T-helper 22 cell (primary cell): ENCODE data around the gene TRIM56.
"Not testable (repeated sequence)": the region's sequence is repeated elsewhere in the genome, so short reads cannot be mapped to it uniquely, and the experiment has no call there.

Source experiments
- DNase-seq: peaks from one replicate; pipeline ENCODE4 v3.0.0-alpha.2; 2020; ENCODE audit warnings: low read depth

Gene TRIM56

DNA sequence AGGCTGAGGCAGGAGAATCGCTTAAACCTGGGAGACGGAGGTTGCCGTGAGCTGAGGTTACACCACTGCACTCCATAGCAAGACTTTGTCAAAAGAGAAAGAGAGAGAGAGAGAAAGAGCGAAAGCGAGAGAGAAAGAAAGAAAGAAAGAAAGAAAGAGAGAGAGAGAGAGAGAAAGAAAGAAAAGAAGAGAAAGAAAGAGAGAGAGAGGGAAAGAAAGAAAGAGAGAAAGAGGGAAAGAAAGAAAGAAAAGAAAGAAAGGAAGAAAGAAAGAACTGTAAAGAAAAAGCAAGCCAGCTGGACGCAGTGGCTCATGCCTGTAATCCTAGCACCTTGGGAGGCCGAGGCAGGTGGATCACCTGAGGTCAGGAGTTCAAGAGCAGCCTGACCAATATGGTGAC, 27.9 kb downstream of the TRIM56 start:
- not testable (repeated sequence) for DNase-seq

DNA sequence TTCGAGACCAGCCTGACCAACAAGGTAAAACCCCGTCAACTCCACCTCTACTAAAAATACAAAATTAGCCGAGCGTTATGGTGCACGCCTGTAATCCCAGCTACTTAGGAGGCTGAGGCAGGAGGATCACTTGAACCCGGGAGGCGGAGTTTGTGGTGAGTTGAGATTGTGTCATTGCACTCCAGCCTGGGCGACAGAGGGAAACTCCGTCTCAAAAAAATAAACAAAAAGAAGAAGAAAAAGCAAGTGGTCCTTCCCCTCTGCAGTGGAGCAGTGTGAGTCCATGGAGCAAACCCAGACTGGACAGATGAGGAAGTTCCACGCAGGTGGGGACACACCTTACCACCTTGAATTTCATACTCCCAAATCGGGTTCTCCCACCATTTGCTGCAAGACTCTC, 28.6 kb downstream of the TRIM56 start:
- DNase-seq: no peak

DNA sequence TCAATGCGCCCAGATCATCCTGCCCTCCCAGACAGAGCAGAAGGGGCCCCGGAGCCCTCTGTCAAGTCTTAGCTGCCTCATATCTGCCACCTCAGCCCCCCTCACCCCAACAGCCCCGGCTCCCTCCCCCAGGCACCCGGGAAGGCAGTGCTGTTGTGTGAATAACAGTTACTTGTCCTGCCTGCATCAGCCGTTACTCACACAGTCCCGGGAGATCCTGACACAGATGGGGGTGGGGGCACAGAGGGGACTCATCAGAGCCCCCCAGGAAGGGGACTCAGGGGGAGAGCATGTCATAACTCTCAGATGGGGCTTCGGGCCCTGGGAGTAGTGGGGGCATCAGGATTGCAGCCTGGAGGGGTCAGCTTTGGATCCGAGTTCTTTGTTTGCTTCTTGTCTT, 29.2 kb downstream of the TRIM56 start:
- DNase-seq: no peak

DNA sequence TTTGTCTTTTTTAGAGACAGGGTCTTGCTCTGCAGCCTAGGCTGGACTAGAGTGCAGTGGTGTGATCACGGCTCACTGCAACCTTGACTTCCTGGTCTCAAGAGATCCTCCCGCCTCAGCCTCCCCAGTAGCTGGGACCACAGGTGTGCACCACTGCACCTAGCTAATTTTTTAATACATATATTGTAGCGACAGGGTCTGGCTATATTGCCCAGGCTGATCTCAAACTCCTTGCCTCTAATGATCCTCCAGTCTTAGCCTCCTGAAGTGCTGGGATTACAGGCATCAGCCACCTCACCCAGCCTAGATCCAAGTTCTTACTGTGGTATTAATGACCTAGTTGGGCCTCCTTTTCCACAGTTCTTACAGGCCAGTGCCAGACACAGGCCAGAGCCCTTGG, 29.9 kb downstream of the TRIM56 start:
- DNase-seq: no peak

DNA sequence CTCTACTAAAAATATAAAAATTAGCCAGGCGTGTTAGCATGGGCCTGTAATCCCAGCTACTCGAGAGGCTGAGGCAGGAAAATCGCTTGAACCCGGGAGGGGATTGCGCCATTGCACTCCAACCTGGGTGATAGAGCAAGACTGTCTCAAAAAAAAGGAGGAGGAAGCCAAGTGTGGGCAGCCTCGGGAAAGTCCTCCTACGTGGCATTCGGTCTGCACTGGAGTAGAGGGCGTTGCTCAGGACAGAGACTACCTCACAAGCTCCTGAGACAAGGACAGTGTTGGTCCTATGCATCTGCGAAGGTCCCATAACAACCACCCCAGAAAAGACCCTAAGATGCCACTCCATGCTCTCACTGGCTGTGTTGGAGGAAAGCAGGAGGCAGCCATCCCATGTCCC, 31.6 kb downstream of the TRIM56 start:
- no peak for DNase-seq

DNA sequence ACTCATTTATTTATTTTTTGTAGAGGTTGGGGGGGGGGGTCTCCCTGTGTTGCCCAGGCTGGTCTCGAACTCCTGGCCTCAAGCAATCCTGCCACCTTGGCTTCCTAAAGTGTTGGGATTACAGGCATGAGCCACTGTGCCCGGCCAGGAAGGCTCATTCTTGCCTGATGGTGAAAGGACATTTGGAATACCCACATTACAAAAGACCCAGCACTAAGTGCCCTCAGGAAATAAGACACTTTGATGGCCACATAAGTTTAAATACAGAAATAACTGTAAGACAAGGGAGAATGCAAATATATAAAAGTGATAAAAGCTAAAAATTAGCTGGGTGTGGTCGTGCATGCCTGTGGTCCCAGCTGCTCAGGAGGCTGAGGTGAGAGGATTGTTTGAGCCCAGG, 33.6 kb downstream of the TRIM56 start:
- no peak for DNase-seq

DNA sequence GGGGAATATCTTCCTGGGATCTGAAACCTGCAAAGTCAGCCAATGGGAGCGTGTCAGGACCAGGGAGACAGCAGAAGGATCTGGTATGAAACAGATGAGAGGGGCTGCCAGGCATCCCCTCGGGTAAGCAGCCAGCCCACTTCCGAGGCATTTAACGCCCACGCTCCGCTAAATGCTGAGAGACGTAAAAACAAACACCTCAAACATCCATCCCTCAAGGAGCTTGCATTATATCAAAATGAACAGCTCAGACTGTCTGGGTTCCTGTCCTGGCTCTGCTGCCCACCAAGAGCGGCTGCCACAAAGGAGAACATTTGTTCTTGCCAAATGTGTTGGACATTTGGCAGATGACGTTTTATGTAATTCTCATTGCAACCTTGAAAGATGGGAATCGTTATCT, 34.6 kb downstream of the TRIM56 start:
- DNase-seq: no peak

DNA sequence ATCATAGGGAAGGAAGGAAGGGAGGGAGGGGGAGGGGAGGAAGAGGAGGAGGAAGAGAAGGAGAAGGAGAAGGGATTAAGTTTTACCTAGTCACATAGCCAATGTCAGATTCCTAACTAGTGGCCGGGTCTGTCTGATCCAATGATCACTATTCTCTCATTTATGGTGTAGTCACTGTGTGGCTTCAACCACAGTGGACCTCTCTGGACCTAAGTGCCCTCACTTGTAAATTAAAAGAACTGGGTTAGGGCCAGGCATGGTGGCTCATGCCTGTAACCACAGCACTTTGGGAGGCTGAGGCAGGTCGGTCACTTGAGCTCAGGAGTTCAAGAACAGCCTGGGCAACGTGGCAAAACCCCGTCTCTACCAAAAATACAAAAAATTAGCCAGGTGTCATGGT, 35.0 kb downstream of the TRIM56 start:
- no peak for DNase-seq

DNA sequence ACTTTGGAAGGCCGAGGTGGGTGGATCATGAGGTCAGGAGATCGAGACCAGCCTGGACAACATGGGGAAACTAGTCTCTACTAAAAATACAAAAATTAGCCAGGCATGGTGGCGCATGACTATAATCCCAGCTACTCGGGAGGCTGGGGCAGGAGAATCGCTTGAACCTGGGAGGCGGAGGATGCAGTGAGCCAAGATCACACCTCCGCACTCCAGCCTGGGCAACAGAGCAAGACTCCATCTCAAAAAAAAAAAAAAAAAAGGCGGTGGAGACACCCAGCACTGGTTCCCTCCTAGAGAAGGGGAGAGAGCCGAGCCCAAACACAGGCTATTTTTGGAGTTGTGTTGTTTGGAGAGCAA, 36.3 kb downstream of the TRIM56 start:
- DNase-seq: not testable (repeated sequence)

DNA sequence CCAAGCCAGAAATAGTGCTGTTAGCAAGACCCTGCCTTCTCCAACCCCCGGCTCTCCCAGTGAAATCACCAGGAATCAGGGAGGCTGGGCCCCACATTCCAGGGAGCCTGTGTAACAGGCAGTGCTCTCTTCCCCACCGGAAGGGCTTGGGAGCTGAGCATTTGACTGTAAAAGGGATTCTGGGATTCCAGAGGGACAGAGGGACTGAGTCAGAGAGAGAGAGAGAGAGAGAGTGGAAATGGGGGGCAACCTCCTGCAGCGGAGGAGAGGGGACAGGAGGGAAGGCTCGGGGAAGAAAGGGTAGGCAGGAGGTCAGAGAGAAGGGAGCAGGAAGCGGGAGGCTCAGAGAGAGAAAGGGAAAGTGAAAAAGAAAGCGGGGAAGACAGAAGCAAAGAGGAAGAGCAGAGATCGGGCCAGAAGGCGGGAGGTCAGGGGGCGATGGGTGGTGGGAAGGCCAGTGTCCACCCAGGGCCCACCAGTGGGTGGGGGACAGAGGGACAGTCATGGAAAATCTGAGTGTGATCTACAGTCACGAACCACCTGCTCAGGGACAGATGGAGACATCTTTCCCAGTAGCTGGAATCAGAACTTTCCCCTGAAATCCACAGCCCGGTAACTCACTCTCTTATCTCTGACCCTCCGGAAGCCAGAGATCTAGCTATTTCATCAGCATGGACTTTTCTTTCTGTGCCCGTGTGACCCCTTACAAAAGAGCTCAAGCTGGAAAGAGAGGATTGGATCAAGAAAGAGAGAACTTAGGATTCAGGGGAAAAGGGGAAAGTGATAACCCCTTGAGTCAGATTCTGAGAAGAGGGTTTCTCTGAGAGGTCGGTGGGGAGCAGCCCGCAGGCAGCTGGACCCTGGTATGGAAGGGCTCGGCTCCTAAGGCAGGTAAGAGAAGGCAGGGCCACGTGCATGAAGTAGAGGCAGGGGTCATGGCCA, 37.0 kb downstream of the TRIM56 start:
- DNase-seq: no peak

DNA sequence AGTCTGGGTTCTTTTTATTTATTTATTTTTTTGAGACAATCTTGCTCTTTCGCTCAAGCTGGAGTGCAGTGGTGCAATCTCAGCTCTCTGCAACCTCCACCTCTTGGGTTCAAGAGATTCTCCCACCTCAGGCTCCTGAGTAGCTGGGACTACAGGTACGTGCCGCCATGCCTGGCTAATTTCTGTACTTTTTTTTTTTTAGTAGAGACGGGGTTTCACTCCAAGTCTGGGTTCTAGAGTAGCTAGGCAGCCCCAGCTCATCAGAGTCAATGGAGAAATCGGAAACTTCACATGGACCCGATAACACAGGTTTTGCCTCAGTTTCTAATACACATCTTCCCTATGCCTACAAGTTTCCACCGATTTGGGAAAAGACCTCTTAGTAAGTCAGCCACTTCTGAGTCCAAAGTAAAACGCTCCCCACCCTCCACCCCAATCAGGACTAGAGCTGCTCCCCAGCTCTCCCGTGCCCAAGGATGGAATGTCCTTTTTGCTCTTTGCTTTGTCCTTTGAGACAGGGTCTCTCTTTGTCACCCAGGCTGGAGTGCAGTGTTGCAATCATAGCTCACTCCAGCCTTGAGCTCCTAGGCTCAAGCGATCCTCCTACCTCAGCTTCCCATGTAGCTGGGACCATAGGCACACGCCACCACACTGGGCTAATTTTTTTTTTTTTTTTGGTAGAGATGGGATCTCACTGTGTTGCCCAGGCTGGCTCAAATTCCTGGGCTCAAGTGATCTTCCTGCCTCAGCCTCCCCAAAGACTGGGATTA, 37.8 kb downstream of the TRIM56 start:
- DNase-seq: no peak

DNA sequence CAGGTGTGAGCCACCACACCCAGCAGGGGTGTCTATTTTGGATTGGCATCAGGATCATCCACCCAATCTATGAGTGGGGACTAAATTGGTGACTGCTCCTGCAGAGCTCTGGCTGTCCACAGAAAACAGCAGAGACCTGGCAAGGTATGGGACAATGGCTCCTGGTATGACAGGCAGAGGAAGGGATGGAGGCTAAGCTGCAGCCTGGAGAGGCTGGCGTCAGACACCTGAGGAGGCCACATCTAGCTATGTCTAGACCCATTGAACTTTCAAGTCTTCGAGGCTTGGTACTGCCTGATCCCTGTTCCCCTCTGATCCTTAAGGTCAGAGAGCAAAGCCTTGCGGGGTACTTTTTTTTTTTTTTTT, 38.4 kb downstream of the TRIM56 start:
- no peak for DNase-seq

DNA sequence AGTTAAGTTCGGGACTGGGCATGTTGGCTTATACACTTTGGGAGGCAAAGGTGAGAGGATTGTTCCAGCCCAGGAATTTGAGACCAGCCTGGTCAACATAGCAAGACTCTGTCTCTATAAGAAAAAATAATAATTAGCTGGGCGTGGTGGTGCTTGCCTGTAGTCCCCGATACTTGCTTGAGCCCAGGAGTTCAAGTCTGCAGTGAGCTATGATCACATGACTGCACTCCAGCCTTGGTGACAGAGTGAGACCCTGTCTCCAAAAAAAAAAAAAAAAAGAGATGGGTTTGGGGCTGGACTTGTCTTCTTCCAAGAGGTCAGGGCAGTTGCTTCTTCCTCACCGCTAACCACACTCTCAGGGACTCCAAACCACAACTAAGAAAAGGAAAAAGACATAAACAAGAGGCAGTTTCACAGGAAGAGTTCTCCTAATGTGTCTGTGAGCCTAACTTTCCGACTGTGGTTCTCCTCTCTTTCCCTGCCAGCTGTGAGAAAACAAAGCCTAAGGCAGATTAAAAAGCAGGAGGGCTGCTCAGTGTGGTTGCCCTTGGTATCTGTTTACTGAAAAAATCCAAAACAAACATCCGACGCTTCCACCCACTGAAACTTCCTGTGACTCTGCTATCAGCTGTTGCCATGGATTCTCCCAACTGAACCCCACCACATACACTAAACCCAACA, 39.2 kb downstream of the TRIM56 start:
- no peak for DNase-seq

DNA sequence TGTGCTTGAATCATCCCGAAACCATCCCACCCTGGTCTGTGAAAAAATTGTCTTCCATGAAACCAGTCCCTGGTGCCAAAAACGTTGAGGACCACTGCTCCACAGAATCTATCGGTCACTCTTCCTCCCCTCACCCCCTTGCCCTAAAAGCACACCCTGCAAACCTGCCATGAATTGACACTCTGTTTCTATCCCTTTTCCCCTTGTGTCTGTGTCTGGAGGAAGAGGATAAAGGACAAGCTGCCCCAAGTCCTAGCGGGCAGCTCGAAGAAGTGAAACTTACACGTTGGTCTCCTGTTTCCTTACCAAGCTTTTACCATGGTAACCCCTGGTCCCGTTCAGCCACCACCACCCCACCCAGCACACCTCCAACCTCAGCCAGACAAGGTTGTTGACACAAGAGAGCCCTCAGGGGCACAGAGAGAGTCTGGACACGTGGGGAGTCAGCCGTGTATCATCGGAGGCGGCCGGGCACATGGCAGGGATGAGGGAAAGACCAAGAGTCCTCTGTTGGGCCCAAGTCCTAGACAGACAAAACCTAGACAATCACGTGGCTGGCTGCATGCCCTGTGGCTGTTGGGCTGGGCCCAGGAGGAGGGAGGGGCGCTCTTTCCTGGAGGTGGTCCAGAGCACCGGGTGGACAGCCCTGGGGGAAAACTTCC, 40.8 kb downstream of the TRIM56 start:
- DNase-seq: no peak

DNA sequence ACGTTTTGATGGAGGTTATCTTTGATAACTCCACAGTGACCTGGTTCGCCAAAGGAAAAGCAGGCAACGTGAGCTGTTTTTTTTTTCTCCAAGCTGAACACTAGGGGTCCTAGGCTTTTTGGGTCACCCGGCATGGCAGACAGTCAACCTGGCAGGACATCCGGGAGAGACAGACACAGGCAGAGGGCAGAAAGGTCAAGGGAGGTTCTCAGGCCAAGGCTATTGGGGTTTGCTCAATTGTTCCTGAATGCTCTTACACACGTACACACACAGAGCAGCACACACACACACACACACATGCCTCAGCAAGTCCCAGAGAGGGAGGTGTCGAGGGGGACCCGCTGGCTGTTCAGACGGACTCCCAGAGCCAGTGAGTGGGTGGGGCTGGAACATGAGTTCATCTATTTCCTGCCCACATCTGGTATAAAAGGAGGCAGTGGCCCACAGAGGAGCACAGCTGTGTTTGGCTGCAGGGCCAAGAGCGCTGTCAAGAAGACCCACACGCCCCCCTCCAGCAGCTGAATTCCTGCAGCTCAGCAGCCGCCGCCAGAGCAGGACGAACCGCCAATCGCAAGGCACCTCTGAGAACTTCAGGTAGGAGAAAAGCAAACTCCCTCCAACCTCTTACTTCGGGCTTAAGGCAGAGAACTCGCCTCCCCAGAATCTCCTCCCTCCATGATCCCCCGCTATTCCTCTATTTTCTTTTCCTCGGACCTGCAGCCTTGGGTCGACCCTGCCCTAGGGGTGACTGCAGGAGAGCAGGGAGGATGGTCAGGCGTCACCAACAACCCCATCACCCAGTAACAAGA, 41.6 kb downstream of the TRIM56 start, which contains the start of gene SERPINE1:
Gene SERPINE1, plus strand, starts transcription at position 454 of the 809 bp plus-strand sequence. CDS start 1,290 bp downstream, outside the sequence.
- DNase-seq: no peak

DNA sequence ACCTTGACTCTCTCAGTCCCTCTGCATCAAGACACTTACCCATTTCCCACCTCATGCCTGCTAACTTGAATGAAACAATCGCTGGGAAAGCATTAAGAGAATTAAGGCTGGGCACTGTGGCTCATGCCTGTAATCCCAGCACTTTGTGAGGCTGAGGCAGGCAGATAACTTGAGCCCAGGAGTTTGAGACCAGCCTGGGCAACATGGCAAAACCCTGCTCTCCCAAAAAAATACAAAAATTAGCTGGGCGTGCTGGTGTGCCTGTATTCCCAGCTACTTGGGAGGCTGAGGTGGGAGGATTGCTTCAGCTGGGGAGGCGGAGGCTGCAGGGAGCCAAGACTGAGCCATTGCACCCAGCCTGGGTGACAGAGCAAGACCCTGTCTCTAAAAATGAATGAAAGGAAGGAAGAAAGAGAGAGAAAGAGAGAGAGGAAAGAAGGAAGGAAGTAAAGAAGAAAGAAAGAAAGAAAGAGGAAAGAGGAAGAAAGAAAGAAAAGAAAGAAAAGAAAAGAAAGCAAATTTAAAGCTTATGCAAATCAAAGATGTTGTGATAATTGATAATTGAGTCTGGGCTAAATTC, 42.3 kb downstream of the TRIM56 start:
- DNase-seq: no peak

DNA sequence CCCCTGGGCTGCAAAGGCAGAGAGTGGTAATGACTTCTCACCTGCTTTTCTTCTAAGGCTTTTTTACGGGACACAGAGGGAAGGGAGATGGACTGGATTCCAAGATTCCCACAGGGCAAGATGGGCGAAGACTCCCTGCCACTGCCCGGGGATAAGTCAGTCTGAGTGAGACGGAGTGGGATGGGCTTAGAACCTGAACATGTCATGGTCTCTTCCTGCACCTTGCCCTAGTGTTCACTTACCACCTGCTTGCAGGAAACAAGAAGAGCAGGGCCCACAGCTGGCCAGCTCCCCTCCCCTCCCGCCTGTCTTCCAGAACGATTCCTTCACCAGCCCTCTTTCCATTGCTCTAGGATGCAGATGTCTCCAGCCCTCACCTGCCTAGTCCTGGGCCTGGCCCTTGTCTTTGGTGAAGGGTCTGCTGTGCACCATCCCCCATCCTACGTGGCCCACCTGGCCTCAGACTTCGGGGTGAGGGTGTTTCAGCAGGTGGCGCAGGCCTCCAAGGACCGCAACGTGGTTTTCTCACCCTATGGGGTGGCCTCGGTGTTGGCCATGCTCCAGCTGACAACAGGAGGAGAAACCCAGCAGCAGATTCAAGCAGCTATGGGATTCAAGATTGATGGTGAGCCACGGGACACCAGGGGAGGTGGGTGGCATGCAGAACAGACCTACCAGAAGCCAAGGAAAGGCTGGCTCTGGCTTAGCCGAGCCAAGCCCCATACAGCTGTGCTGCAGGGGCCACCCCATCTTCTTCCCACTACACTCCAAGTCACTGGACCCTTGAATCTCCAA, 43.0 kb downstream of the TRIM56 start:
- DNase-seq: no peak

DNA sequence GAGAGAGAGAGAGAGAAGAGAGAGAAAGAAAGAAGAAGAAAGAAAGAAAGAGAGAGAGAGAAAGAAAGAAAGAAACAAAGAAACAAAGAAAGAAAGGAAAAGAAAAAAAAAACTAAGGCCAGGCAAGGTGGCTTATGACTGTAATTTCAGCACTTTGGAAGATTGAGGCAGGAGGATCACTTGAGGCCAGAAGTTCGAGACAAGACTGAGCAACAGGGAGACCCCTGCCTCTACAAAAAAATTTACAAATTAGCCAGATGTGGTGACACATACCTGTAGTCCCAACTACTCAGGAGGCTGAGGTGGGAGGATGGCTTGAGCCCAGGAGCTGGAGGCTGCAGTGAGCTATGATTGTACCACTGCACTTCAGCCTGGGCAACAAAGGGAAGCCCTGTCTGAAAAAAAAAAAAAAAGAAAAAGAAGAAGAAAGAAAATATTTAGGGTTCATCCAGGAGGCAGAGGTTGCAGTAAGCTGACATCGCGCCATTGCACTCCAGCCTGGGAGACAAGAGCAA, 44.4 kb downstream of the TRIM56 start:
- DNase-seq: no peak

DNA sequence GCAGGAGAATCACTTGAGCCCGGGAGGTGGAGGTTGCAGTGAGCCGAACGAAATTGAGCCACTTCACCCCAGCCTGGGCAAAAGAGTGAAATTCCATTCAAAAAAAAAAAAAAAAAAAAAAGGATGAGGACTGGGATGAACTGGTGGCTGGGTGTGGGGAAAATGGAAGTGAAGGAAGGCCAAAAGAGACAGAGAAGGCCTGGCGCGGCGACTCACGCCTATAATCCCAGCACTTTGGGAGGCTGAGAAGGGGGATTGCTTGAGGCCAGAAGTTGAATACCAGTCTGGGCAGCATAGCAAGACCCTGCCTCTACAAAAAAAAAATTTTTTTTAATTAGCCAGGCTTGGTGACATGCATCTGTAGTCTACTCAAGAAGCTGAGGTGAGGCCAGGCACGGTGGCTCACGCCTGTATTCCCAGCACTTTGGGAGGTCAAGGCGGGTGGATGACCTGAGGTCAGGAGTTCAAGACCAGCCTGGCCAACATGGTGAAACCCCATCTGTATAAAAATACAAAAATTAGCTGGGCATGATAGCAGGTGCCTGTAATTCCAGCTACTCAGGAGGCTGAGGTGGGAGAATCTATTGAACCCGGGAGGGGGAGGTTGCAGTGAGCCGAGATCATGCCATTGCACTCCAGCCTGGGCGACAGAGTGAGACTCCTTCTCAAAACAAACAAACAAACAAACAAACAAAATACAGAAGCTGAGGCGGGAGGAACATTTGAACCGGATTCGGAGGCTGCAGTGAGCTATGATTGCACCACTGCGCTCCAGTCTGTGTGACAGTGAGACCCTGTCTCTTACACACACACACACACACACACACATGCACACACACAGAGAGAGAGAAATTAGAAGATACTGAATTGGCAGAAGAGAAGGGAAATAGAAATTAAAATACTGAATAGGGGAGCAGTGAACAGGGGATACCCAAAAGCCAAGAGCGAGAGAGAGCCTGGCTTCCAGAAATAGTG, 47.6 kb downstream of the TRIM56 start:
- not testable (repeated sequence) for DNase-seq
